Spleen (tissue), 11 donors: ENCODE results near the gene MOCS1. TPM values are rescaled to one million over a fixed set of nuclear protein-coding genes. Genes with fewer than 3 reads are reported as not detected.

Experiments
- DNase-seq: peaks from one replicate; pipeline ENCODE4 v3.0.0-alpha.2; 2020
- H3K27ac ChIP-seq, 8 donors: fragments of 200-600 bp; sonication (generic) in 7 of 8; 1 replicate in 4 of 8; 2 replicates in 4 of 8; pipeline versions ENCODE4 v1.5.0 to v1.8.0; 2016 to 2021; ENCODE audit warnings: inconsistent platforms in 4 of 8, mild to moderate bottlenecking in 4 of 8, moderate library complexity in 1 of 8
- H3K27me3 ChIP-seq, 7 donors: fragments of 200-600 bp; sonication (generic) in 6 of 7; replicated peaks in 1 of 7; 1 replicate in 4 of 7; 2 replicates in 3 of 7; pipeline versions ENCODE4 v1.5.0 to v1.8.0; 2016 to 2021; ENCODE audit warnings: inconsistent platforms in 3 of 7, mild to moderate bottlenecking in 1 of 7
- H3K36me3 ChIP-seq, 6 donors: fragments of 200-600 bp; sonication (generic) in 5 of 6; 1 replicate in 4 of 6; 2 replicates in 2 of 6; pipeline versions ENCODE4 v1.5.0 to v1.8.0; 2016 to 2021; ENCODE audit warnings: inconsistent platforms in 2 of 6
- H3K4me1 ChIP-seq, 6 donors: fragments of 200-600 bp; sonication (generic) in 5 of 6; 1 replicate in 3 of 6; 2 replicates in 3 of 6; pipeline versions ENCODE4 v1.5.0 to v1.8.0; 2016 to 2021; ENCODE audit warnings: inconsistent platforms in 3 of 6
- H3K4me3 ChIP-seq, 8 donors: fragments of 200-600 bp; sonication (generic) in 7 of 8; 1 replicate in 4 of 8; 2 replicates in 4 of 8; pipeline versions ENCODE4 v1.5.0 to v1.8.0; 2016 to 2021; ENCODE audit warnings: inconsistent platforms in 4 of 8, mild to moderate bottlenecking in 4 of 8, moderate library complexity in 2 of 8
- H3K9me3 ChIP-seq, 8 donors: fragments of 200-600 bp; sonication (generic) in 7 of 8; 1 replicate in 4 of 8; 2 replicates in 4 of 8; pipeline versions ENCODE4 v1.5.0 to v1.8.0; 2016 to 2021; ENCODE audit warnings: inconsistent platforms in 4 of 8
- POLR2A ChIP-seq, 3 donors: fragments of 450-650 bp; IDR thresholded peaks; one replicate each; pipeline ENCODE4 v1.5.1; 2017; ENCODE audit warnings: antibody characterized with exemption in 3 of 3, mild to moderate bottlenecking in 1 of 3
- POLR2AphosphoS5 ChIP-seq, 3 donors: sonication (generic); formaldehyde crosslinking; IDR thresholded peaks; one replicate each; pipeline ENCODE4 v1.5.1; 2017; ENCODE audit warnings: antibody characterized with exemption in 3 of 3
- WGBS, 5 donors: extraction: QIAGEN DNeasy Blood & Tissue Kit in 3 of 5; methylation state at CpG; one replicate each; pipeline versions ENCODE4 v1.1.5 to v1.1.7; 2013 to 2018; 5-methylcytosine and 5-hydroxymethylcytosine counted together
- intact Hi-C: fragments of 100-400 bp; cut with DNase I; formaldehyde crosslinking; loops from one replicate; pipeline ENCODE4 v1.15.0; 2023; ENCODE audit warnings: low total_unique reads
- polyA plus RNA-seq, 3 donors: library from polyadenylated mRNA; stranded (reverse); fragments of 200-250 nt; gene quantifications; one replicate each; pipeline ENCODE4 v1.2.1, GENCODE V29; 2013
- total RNA-seq, 7 donors: library from RNA; depleted of rRNA in 3 of 7; stranded (reverse); fragments of >200 nt in 3 of 7; fragmentation: NEBNext Ultra II Directional in 4 of 7; extraction: Animal tissue kit (Norgen Biotek cat#: 25700) in 4 of 7; gene quantifications; one replicate each; pipeline versions ENCODE4 v1.1.0 to v1.2.1, GENCODE V29; 2016 to 2021
- TF ChIP-seq, protein P1 (sequence below), 11 experiments: fragments of 200-600 bp in 7 of 11; fragments of 450-650 bp in 4 of 11; sonication (generic) in 4 of 11; IDR thresholded peaks in 8 of 11; conservative IDR thresholded peaks in 3 of 11; 1 replicate in 7 of 11; 2 replicates in 4 of 11; pipeline versions ENCODE4 v1.4.0 to v1.8.0; 2016 to 2021; ENCODE audit warnings: antibody characterized with exemption in 11 of 11, inconsistent platforms in 4 of 11, mild to moderate bottlenecking in 1 of 11
- donor health status: healthy with polysubstance abuse.
- donor health status: DM: no; HTN: no; CAD: no; lungs with moderate emphysema.
- donor health status: DM: no; HTN: no; CAD: no.
- donor health status: Bipolar disorder and iron deficiency.
- donor health status: healthy.
- donor health status: DM: no; HTN: no; CAD: no.
- donor health status: DM: yes; HTN: yes; CAD: no.

The MOCS1 gene
- total and polyA plus RNA-seq, 10 donors: 1.2 to 10.2 (median 5.6) TPM

DNA sequence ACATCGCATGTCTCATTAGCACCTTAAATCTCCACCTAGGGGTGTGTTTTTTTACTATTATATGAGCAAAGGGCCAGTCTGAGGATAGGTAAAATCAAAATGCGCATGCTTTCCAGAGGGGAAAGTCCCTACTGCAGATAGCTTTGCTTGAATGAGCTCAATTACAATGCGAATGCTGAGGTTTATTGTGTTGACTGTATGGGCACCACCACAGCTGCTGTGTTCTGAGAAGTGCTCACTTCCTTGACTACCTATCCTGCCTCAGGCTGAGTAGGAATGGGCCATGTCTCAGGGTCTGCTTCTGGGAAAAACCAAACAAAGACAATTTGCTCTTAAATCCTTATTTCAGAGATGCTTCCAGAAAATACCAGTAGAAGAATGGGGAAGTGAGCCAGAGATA lies 36.6 kb downstream of the MOCS1 start:
- H3K4me3 ChIP-seq: no peak overlapping the region

DNA sequence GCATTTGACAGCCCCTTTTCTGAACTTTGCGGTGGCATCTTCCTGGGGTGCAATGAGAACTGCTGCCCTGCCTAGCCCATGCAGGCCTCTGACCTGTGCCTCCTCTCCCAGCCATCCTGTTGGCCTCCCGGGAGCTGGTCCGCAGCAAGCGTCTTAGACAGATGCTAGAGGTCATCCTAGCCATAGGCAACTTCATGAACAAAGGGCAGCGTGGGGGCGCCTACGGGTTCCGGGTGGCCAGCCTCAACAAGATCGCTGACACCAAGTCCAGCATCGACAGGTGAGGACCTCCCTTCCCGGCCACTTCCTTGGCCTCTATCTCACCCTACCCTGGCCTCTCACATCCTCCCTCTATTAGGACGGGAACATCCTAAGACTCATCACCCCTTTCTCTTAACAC lies 37.6 kb downstream of the MOCS1 start:
- TF ChIP-seq POLR2A (IDR thresholded peaks at IDR 0.05): no peak
- TF ChIP-seq, protein P1, sequence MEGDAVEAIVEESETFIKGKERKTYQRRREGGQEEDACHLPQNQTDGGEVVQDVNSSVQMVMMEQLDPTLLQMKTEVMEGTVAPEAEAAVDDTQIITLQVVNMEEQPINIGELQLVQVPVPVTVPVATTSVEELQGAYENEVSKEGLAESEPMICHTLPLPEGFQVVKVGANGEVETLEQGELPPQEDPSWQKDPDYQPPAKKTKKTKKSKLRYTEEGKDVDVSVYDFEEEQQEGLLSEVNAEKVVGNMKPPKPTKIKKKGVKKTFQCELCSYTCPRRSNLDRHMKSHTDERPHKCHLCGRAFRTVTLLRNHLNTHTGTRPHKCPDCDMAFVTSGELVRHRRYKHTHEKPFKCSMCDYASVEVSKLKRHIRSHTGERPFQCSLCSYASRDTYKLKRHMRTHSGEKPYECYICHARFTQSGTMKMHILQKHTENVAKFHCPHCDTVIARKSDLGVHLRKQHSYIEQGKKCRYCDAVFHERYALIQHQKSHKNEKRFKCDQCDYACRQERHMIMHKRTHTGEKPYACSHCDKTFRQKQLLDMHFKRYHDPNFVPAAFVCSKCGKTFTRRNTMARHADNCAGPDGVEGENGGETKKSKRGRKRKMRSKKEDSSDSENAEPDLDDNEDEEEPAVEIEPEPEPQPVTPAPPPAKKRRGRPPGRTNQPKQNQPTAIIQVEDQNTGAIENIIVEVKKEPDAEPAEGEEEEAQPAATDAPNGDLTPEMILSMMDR (IDR thresholded peaks at IDR 0.05 in 8 of 11, conservative IDR thresholded peaks at IDR 0.05 in 3 of 11): no peak
- peak in 1 of 3 donors; percentile 18 for TF ChIP-seq POLR2AphosphoS5 (IDR thresholded peaks at IDR 0.05)
- WGBS, 5 donors: 85 to 96% (median 85%) methylated on average over 10 to 12 of the region's 12 CpGs
- intact Hi-C loops: loop anchor here (10.0 kb wide), 1 partner anchor 522 kb away; no protein-coding TSS in a partner anchor
- DNase-seq: peak; percentile 29
- Histone ChIP-seq H3K9me3 (no peaks in the 10 kb centered on the region), H3K36me3 (peaks cover 0 to 100% (median 5%) of the 10 kb centered on the region in 6 donors), H3K27ac (no peak overlapping the region), H3K4me1 (peaks cover 0 to 2% (median 0%) of the 10 kb centered on the region in 6 donors), H3K27me3 (peaks cover 0 to 6% (median 0%) of the 10 kb centered on the region in 7 donors), H3K4me3 (no peak overlapping the region)

More for the DNA sequence above, 36.6 kb downstream of the MOCS1 start:
- DNase-seq: no peak
- Histone ChIP-seq H3K27me3 (peaks cover 0 to 6% (median 0%) of the 10 kb centered on the region in 7 donors), H3K4me1 (no peaks in the 10 kb centered on the region), H3K36me3 (peaks cover 0 to 100% (median 5%) of the 10 kb centered on the region in 6 donors), H3K9me3 (no peaks in the 10 kb centered on the region), H3K27ac (no peak overlapping the region)
- intact Hi-C loops: loop anchor here (10.0 kb wide), 1 partner anchor 523 kb away; no protein-coding TSS in a partner anchor
- WGBS, 5 donors: 81 to 89% (median 85%) methylated on average over 3 of the region's 3 CpGs
- no peak for TF ChIP-seq POLR2AphosphoS5 (IDR thresholded peaks at IDR 0.05)
- no peak for TF ChIP-seq POLR2A (IDR thresholded peaks at IDR 0.05)
- TF ChIP-seq, protein P1 (IDR thresholded peaks at IDR 0.05 in 8 of 11, conservative IDR thresholded peaks at IDR 0.05 in 3 of 11): no peak

DNA sequence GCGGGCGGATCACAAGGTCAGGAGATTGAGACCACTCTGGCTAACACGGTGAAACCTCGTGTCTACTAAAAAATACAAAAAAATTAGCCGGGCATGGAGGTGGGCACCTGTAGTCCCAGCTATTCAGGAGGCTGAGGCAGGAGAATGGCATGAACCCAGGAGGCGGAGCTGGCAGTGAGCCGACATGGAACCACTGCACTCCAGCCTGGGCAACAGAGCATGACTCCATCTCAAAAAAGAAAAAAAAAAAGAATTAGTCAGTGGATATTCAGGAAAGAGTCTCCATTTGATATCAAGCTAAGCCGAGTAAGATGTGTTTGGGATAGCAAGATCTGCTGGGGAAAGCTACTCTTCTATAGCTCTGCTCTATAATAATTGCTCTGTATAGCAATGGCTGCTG lies 41.0 kb downstream of the MOCS1 start:
- DNase-seq: no peak
- Histone ChIP-seq H3K4me1 (peaks cover 0 to 11% (median 1%) of the 10 kb centered on the region in 6 donors), H3K9me3 (no peaks in the 10 kb centered on the region), H3K27ac (no peak overlapping the region), H3K27me3 (peaks cover 0 to 12% (median 0%) of the 10 kb centered on the region in 7 donors), H3K36me3 (peaks cover 0 to 100% (median 2%) of the 10 kb centered on the region in 6 donors), H3K4me3 (no peak overlapping the region)
- intact Hi-C loops: loop anchor here (10.0 kb wide), 1 partner anchor 518 kb away; no protein-coding TSS in a partner anchor
- 82 to 92% (median 89%) methylated on average over 8 of the region's 8 CpGs for WGBS, 5 donors
- TF ChIP-seq, protein P1 (IDR thresholded peaks at IDR 0.05 in 8 of 11, conservative IDR thresholded peaks at IDR 0.05 in 3 of 11): no peak
- TF ChIP-seq POLR2AphosphoS5 (IDR thresholded peaks at IDR 0.05): no peak
- no peak for TF ChIP-seq POLR2A (IDR thresholded peaks at IDR 0.05)

DNA sequence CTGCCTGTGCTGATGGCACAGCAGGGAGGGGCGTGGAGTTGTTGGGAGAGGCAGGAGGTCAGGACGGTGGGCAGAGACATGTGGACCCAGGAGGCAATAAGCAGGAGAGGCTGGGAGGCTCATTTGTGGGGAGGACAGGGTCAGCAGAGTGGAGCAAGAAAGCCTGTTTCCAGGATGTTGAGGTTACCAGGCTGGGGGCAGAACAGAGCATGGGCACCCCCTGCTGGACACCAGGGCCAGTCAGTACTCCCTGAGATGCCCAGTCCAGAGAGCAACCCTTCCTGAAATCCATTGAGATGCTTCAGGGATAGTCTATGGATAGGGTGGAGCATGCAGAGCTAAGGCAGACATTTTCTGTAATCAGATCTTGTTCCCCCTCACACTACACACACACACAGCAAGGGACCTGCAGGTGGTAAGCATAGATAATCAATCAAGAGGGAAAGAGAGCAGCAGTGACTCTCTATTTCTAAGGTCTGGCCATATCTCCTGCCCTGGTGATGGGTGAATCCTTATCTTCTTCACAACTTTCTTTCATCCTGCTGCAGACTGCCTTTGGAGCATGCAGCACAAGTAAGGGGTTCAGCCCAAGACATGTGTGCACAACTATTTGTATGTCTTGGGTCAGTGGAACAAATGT lies 41.7 kb downstream of the MOCS1 start:
- 42 to 54% (median 48%) methylated on average over 2 of the region's 2 CpGs for WGBS, 5 donors
- intact Hi-C loops: loop anchor here (10.0 kb wide), 1 partner anchor 518 kb away; no protein-coding TSS in a partner anchor
- no peak overlapping the region for H3K4me3 ChIP-seq
- no peaks in the 10 kb centered on the region for H3K9me3 ChIP-seq
- H3K27me3 ChIP-seq: peaks cover 0 to 18% (median 0%) of the 10 kb centered on the region in 7 donors
- H3K27ac ChIP-seq: peak overlapping the region in 4 of 8 donors; percentile 8 to 38 (median 23)
- TF ChIP-seq, protein P1 (IDR thresholded peaks at IDR 0.05 in 8 of 11, conservative IDR thresholded peaks at IDR 0.05 in 3 of 11): peak in 10 of 11 experiments; percentile 13 to 69 (median 46)
- no peak for TF ChIP-seq POLR2A (IDR thresholded peaks at IDR 0.05)
- H3K4me1 ChIP-seq: peaks cover 0 to 17% (median 2%) of the 10 kb centered on the region in 6 donors
- no peak for DNase-seq
- H3K36me3 ChIP-seq: peaks cover 0 to 100% (median 2%) of the 10 kb centered on the region in 6 donors
